Activated CD8-positive, alpha-beta memory T cell treated with anti-CD3 and anti-CD28 coated beads, Interleukin-2, amount 50 U/mL, for 4 hours (primary cell): ENCODE data around the gene UBLCP1.
"Not testable (repeated sequence)": the region's sequence is repeated elsewhere in the genome, so short reads cannot be mapped to it uniquely, and the experiment has no call there.

Experiments used
- DNase-seq: peaks from one replicate; pipeline ENCODE4 v3.0.0-alpha.2; 2020

The UBLCP1 gene

GRCh38 chr5:159257007-159257406, 6.1 kb upstream of the UBLCP1 start:
- no peak for DNase-seq

GRCh38 chr5:159257629-159258283, 5.3 kb upstream of the UBLCP1 start:
- DNase-seq = no peak

GRCh38 chr5:159258361-159258760, 4.7 kb upstream of the UBLCP1 start:
- no peak for DNase-seq

GRCh38 chr5:159260212-159260611, 2.9 kb upstream of the UBLCP1 start:
- not testable (repeated sequence) for DNase-seq

- DNase-seq = no peak
Observed at GRCh38 chr5:159262472-159262858, 625 bp upstream of the UBLCP1 start.

- no peak for DNase-seq
Observed at GRCh38 chr5:159263569-159263905, 447 bp downstream of the UBLCP1 start.

- not testable (repeated sequence) for DNase-seq
Observed at GRCh38 chr5:159266764-159267163, 3.7 kb downstream of the UBLCP1 start.

- no peak for DNase-seq
Observed at GRCh38 chr5:159269723-159270122, 6.6 kb downstream of the UBLCP1 start.

GRCh38 chr5:159273923-159274322, 10.8 kb downstream of the UBLCP1 start:
- no peak for DNase-seq

GRCh38 chr5:159274676-159275075, 11.6 kb downstream of the UBLCP1 start:
- no peak for DNase-seq

- DNase-seq = no peak
Observed at GRCh38 chr5:159286420-159287035, 23.4 kb downstream of the UBLCP1 start.

GRCh38 chr5:159290741-159291140, 27.7 kb downstream of the UBLCP1 start:
- DNase-seq = no peak

- no peak for DNase-seq
Observed at GRCh38 chr5:159294921-159295320, 31.8 kb downstream of the UBLCP1 start.

GRCh38 chr5:159297300-159297699, 34.2 kb downstream of the UBLCP1 start:
- DNase-seq = not testable (repeated sequence)

- DNase-seq = no peak
Observed at GRCh38 chr5:159301466-159301865, 38.4 kb downstream of the UBLCP1 start.

- DNase-seq = not testable (repeated sequence)
Observed at GRCh38 chr5:159301929-159302860, 39.1 kb downstream of the UBLCP1 start.

GRCh38 chr5:159303286-159303685, 40.2 kb downstream of the UBLCP1 start:
- DNase-seq = no peak

GRCh38 chr5:159304961-159305595, 42.0 kb downstream of the UBLCP1 start:
- no peak for DNase-seq

GRCh38 chr5:159309689-159310433, 46.8 kb downstream of the UBLCP1 start:
- no peak for DNase-seq

- DNase-seq = peak; percentile 23
Observed at GRCh38 chr5:159310511-159310910, 47.4 kb downstream of the UBLCP1 start.

- no peak for DNase-seq
Observed at GRCh38 chr5:159311063-159311462, 48.0 kb downstream of the UBLCP1 start.

GRCh38 chr5:159313197-159313596, 50.1 kb downstream of the UBLCP1 start:
- DNase-seq = no peak
